Astrocyte (in vitro differentiated cells and primary cell): ENCODE data around the gene TUBA4B.

ENCODE experiments used
- CTCF ChIP-seq: IDR thresholded peaks from 2 replicates; pipeline ENCODE4 v1.5.1; 2011; ENCODE audit warnings: low read depth, mild to moderate bottlenecking, inconsistent platforms, low read length, moderate library complexity; ENCODE audit not compliant: insufficient read depth
- EZH2 ChIP-seq: IDR thresholded peaks from 2 replicates; pipeline ENCODE4 v1.6.1; 2012; ENCODE audit warnings: mild to moderate bottlenecking, low read length, inconsistent platforms; ENCODE audit not compliant: insufficient read depth

- TF ChIP-seq CTCF (no peak), EZH2 (no peak)
Observed at GRCh38 chr2:219214141-219214540, 38.9 kb upstream of the TUBA4B start.
